HG03571 (cell line): ENCODE results near the gene SLC9A7.
"Not testable (repeated sequence)": the region's sequence is repeated elsewhere in the genome, so short reads cannot be mapped to it uniquely, and the experiment has no call there.

Experiments used
- ATAC-seq: cut with Tn5 transposase; IDR thresholded peaks from one replicate; pipeline ENCODE4 v1.9.1; 2021; ENCODE audit not compliant: unreplicated experiment

The SLC9A7 gene

DNA sequence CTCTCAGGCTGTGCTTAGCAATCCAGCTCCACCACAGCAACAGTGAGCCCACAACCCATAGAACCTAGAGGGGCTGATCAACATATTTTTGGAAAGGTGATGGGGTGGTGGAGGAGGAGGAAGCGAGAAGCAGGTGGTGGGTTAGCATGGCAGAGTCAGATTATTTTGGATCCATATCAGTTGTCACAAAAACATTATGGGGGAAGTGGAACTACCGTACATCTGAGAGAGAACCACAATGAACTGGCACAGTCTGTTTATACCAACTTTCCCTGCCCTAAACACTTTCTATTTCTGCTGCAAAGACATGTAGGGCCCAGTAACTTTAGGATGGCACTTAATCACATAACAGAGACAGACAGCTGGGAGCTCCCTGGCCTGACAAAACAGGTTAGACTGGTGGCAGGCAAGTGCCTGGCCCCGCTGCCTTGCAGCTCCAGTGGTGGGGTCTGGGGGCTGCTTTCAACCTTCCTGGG is 4.3 kb downstream of the SLC9A7 start:
- ATAC-seq: no peak

DNA sequence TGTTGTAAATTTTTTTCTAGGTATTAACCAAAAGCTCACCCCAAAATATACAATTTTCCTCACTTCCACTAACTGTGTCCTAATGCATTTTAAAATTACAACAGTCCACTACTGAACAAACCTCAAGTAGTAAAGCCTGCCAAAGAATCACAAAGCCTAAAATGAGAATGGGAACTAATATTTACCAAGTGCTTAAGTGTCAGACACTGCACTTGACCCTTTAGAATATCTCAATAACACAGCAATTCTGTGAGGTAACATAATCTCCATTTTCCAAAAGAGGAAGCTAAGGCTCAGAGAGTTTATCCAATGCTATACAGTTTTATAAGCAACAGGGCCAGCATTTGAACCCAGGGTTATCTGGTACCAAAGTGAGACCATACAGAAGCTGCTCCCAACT is 4.9 kb downstream of the SLC9A7 start:
- ATAC-seq: no peak

DNA sequence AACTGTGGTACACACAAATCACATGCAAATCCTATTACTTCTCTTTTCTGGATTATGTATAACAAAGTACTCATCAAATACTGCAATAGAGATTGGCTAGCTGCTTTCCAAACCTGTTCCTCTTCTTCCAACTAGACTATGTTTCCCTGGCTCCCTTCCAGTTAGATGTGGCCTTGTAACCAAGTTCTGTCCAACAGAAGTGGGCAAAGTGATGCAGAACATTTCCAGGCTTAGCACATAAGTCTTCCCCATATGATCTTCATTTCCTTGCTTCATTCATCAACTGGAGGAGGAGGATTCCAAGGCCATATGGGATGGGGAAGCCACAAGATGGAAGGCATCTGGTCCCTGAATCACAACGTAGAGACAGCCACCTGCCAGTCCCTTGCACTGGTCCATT is 8.0 kb downstream of the SLC9A7 start:
- no peak for ATAC-seq

DNA sequence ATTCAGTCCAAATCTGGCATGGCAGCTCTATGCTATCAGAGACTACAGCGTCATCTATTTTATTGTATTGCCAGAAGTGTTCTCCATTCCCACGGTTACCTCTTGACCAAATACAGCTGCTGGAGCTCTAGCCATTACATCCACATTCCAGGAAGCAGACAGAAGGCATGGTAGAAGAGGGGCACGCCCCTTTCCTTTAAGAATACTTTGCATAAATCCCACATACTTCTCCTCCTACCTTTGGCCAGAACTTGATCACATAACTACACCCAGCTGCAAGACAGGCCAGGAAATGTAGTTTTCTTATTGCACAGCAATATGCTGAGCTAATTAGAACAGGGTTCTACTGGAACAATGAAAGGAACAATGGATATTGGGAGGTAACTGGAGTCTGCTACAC is 14.9 kb downstream of the SLC9A7 start:
- ATAC-seq: no peak

DNA sequence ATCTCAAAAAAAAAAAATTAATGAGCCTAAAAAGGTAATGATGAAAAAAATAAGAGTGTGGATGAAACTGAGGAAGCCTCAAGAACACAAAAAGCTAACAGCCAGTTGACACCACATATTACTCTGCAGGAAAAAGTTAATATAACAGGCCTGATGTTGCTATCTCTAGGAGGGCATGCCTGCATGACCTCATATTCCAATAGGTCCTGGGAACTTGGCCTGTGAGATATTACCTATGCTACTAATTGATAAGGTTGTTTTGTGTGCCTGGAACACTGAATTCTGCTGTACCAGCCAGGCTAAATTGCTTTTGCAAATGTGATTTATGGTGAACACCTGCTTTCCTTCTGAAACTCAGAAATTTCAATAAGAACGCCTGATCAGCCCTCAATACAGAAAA is 15.9 kb downstream of the SLC9A7 start:
- ATAC-seq: no peak

DNA sequence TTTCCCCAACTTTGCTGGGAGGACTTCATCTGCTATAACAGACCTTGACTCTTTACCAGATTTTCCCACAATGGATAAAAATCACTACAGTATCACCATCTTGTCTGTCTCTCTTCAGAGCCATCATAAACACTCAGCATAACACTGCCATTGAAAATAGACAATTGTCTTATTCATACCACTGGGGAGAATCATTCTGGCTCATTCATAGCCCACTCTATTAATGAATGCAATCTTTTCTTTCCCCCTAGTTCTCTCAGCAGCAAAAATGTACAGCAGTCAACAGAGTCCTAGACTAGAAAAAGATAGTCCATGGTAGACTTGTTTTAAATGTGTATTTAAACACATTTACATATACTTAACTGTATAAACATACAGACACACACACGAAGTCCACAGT is 19.2 kb downstream of the SLC9A7 start:
- no peak for ATAC-seq

DNA sequence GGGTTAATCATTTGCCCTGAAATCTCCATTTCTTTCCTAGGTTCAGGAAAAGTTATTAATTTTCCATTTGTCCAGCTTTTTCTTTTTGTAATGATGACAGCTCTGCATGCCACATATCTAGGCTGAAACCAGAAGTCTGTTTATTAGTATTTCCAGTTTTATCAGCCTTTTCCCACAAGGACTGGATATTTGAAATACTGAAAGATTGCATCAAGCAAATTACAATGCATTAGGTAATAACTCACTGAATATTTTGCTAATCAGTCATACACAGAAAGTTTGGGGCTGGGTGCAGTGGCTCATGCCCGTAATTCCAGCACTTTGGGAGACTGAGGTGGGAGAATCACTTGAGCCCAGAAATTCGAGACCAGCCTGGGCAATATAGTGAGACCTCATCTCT is 21.5 kb downstream of the SLC9A7 start:
- no peak for ATAC-seq

DNA sequence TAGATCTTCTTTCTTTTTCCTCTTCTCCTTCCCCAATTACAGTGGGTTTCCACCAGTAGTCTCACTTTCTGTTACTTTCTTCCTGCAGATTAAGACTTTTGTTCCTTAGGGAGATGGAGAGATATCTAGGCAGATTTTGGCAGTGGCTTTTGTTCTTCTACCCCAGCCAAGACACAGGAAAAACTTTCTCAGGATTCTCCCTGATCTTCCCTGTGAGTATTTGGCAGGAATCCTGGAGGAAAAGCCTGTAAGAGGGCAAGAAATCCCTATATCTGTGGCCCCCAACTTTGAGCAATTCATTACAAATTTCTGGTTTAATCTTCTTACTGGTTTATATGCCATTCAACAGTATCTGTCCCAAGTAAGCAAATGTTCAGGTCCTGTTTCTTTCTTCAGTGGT is 21.9 kb downstream of the SLC9A7 start:
- ATAC-seq: no peak

DNA sequence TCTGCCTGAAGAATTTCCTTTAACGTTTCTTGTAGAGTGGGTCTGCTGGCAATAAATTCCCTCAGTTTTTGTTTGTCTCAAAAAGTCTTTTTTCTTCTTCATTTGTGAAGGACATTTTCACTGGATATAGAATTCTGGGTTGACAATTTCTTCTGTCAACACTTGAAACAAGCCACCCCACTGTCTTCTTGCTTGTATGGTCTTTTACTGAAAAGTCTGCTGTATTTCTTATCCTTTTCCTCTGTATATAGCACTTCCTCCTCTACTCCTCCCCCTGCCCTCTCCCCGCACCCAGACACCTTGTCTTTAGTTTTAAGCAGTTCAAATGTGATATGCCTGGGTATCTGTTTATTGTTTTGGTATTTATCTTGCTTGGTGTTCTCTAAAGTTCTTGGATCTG is 23.3 kb downstream of the SLC9A7 start:
- no peak for ATAC-seq

DNA sequence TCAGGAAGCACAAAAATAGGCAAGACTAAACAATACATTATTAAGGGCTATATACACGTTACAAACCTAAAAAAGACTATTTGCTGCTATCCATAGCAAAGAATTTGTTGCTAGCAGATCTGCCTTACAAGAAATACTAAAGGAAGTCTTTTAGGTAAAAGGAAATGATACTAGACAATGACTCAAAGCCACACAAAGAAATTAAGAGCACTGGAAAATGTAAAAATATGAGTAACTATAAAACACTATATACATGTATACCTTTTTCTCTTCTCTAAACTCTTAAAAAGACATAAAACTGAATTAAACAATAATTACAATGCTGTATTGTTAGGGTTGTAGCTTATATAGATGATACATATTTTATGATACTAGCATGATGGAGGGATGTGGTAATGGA is 25.7 kb downstream of the SLC9A7 start:
- no peak for ATAC-seq

DNA sequence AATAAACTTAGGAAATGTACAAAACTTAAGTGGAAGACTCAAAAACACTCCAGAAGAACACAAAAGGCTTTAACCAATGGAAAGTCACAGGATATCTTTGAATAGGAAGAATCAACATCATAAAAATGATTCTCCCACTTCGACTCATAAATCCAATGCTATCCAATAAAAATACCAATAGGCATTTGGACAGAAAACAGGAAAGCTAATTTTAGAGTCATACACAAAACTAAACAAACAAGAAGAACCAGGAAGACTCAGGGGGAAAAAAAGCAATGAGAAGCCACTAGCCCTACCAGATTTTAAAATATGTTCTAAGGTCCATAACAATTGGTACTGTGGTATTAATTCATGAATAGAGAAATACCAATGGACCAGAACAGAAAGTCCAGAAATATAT is 28.2 kb downstream of the SLC9A7 start:
- ATAC-seq: no peak

DNA sequence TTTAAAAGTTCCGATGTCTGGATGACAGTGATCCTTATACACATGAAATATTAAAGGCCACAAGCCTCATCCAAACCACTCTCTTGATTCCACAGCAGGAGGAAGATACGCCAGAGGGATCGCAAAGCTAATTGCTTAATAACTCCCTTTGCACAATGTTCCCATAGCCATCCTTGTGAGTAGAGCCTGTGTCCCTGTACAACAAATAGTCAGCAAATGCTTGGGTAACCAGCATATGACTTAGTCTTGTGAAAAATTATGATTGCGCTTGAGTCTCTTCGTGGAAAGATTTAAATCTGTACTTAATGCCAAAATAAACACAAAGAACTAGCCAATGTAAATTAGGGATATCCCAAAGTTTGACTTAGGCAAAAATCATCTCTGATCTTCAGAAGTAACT is 31.5 kb downstream of the SLC9A7 start:
- ATAC-seq: no peak

DNA sequence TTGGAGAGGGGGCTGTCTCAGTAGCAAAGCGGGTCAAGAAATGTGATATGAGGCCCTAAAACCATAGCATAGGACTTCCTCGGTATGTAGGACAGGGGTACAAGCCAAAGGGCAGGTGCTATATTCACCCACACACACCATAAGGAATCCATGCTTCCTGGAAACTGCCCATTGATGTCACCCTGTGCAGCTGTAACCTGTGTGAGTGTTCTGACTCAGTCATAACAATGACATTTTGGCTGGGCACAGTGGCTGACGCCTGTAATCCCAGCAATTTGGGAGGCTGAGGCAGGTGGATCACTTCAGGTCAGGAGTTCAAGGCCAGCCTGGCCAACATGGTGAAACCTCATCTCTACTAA is 35.4 kb downstream of the SLC9A7 start:
- not testable (repeated sequence) for ATAC-seq

DNA sequence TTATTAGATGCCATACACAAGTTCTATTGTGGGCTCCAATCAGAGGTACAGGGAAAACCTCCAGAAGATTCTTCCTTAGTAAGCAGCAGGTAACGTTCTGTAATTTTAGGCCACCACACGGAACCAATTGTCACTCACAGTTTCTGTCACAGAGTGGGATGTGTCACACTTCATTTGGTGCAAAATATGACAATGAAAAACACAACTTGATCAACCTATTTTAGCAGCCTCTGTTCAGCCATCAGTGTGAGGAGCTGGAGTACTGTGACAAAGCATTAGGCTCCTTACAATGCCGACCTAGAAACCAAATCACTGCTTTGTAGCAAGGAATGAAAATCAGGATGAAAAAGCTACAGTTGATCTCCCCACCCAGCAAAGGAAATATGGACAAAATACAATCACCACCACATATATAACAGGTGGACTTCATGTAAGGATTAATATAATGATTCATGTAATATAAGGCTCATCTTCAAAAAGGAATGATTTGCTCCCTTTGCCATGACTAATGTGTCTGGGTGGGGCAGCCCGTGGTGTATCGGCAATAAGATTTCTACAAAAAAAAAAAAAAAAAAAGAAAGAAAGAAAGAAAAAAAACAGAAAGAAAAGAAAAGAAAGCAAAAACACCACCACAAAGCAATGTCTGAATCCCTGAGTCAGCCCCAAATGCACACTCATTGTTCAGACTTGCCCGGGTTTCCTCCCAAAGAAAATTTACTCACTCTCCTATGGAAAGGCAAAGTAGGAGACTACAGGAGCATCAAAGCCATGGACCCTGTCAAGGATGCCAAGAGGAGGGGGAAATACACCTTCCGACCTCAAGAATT is 36.0 kb downstream of the SLC9A7 start:
- no peak for ATAC-seq

DNA sequence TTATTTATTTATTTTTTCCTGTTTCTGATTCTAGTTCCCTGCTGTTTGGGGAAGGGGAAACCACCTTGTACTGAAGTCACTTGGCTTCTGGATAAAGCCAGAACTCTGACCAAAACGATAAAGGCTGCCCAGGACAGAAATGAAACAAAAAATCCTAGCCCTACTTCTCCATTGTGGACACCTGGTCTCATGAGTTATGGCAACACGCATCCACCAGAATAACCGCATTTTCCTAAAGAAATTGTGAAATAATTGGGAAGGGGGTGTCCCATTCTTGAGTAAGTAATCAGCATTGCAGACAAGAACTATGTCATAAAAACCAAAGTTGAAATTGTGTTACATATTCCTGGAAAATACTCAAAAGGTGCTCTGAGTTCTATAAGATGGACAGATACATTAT is 42.1 kb downstream of the SLC9A7 start:
- ATAC-seq: no peak

DNA sequence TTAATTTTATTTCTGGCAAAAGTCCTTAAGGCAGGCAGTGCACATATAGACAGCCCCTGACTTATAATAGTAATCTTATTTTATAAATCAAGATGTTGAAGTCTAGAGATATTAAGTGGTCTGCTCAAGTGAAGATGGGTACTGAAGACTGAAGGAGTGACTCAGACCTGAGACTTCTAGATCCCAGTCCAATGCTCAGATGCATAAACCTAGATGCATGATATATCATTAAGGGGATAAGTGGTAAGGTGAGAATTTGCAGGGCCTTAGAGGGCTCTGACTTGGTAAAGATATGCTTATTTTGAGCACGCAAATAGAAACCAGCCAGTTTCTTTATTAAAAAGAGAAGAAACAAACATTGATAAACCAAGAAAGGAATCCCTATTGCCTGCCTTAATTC is 42.9 kb downstream of the SLC9A7 start:
- no peak for ATAC-seq

DNA sequence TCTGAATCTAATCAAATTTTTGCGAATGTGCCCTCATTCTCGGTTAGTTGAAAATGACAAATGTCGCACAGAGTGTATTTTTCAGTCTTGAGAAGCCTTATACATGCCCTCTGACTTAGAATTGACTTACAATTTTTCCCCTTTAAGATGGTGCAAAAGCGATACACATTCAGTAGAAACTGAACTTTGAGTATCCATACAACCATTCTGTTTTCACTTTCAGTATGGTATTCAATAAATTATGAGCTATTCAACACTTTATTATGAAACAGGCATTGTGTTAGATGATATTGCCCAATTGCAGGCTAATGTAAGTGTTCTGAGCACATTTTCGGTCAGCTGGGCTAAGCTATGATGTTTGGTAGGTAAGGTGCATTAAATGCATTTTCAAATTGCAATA is 43.4 kb downstream of the SLC9A7 start:
- no peak for ATAC-seq

DNA sequence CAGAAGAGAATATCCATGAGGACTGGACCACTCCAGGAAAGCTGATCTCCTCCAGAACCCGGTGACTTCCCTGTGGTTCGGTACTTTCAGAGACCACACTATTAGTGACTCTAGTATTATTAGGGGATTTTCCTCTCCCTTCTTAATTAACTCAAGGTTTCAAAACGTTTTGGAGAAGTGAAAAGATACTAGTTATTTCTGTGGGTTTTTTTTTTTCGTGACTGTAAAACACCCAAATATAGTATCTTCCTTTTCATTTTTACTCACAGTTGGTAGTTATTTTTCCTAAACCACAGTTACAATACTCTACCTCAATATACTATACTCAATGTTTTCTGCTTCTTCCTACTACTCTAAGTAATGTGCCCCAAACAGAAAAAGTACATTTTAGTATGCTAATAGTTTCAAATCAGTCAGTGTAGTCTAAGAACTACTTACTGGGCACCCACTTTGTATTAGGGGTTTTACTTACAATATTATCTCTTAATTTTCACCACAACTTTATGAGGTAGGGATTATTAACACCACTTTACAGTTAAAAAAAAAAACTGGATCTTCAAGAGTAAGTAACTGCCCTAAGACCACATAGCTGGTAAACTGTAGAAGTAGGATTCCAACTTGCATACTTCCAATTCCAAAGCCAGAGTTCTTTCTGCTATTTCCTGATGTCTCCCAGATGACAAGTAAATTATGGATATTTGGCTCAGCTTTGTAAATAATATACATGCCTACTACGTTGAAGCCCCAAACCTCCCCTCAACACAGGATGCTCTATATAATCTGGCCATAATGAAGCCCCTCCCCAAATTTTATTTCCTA is 45.0 kb downstream of the SLC9A7 start:
- ATAC-seq: peak; percentile 61

DNA sequence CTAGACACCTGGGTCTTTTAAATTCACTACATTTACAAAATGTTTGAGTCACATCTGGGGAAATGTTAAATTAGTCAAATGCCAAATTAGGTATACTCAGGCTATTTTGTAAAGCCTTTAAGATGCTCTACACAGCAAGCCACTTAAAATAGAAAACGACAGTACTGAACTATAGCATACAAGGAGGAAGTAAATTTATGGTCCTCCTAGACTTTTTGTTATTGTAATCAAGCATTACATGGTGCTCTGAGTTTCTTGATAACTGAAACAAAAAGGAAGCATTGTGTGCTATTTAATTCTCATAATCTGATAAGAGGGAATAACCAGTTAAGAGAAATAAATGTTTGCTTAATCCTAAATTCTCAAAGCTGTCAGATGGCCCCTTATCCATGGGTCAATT is 46.2 kb downstream of the SLC9A7 start:
- ATAC-seq: no peak

DNA sequence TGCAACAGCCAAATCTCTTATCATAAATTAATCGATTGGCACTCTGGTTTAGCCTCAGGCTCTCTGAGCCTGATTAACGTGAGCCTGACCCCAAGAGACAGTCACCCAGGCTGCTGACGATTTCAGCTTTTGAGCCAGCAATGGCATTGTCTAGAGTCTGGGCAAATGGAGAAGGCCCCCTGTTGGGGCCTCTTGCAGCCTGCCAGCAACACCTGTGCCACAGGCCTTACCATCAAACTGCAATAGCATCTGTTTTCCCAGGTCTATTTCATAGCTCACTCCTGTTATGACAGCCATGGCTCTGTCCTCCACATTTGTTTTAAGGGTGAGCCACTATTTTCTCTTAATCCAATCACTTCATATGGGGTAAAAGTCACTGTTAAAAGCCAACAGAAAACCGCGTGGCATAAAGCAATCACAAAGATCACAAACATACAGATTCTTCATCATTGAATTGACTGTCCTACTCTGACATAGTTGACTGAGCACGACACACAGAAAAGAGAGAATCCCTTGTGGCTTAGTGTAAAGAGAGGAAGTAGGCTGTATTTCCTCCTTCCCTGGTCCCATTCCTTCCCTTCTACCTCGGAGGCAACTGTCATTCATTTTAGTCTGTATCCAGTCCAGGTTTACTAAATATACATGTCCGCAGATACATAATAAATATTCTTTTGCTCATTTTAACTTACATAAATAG is 47.8 kb downstream of the SLC9A7 start:
- ATAC-seq: no peak

DNA sequence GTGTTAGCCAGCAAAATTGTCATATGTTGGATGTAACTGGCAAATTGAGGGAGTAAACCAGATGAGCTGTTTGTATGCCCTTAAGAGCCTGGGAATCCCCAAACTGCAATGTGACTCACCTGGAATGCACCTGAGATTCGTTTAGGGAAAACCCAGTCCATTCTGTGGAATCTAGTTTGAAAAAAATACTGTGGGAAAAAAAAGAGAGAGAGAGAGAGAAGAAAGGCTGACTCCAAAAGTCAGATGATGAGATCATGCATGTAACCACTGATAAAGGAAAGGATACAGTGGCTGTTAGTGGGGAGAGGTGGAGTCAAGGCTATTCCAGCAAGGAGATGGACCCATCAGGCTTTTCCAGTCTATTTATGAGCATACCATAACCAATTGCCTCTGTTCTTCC is 48.5 kb downstream of the SLC9A7 start:
- no peak for ATAC-seq
